HG02852 (cell line): ENCODE data around the gene PHF19.

Experiments used
- ATAC-seq: cut with Tn5 transposase; IDR thresholded peaks from one replicate; pipeline ENCODE4 v1.9.1; 2021; ENCODE audit warnings: mild to moderate bottlenecking, moderate library complexity; ENCODE audit not compliant: unreplicated experiment

The PHF19 gene

DNA sequence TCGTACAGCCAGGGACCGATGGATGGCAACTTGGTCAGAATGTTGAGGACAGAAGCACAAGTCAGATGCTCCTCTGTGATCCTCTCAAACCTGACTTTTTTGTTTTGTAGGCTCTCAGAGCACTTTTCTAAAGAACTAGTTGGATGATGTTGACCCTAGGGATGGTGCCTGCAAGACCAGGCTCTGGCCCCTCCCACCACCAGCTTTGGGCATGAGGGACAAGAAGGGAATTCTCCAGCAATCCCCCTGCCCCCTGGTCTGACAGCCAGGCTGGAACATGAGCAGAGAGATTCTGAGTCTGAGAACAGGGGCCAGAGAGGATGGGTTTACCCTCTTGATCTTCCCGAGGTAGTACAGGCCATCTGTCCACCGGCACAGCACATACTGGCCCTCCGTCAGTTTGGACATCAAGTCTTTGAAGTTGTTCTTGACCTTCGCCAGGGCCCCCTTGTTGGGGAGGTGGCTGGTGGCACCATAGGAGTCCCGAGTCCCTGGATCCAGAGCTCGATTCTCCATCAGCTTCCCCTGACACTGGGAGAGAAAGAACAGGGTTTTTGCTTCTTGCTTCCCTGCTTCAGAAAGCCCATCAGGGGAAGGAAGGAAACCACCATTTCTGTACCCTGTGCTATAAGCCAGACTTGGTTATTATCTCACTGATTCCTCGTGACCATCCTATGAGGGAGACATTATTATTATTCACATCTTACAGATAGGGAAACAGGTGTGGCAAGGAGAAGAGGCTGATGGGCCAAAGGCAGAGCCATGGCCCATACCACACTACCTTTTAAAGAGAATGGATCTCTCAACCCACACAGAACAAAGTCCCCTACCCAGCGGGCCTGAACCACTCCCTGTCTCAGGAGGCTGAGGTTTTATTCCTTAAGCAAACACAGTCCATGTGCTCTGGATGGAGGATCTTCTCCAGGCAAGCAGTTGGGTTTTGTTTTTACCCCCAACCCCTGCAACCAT is 2.5 kb downstream of the PHF19 start:
- no peak for ATAC-seq

DNA sequence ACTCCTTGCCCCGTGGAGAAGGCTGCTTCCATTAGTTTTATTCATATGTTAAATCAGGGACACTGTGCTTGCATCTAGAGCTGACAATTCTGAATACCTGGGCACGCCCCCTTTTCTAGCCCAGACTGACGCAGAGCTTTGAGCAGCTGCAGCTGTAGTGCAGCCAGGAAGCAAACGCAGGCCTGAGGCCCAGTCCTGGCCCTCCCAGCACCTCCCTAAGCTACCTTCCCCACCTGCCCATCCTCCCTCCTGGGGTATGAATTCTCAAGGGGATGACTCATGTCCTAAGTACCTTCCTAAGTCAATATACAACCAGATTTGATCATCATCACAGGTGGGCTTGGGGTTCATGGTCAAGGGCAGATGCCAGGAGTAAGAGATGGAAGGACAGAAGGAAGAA is 3.5 kb downstream of the PHF19 start:
- no peak for ATAC-seq

DNA sequence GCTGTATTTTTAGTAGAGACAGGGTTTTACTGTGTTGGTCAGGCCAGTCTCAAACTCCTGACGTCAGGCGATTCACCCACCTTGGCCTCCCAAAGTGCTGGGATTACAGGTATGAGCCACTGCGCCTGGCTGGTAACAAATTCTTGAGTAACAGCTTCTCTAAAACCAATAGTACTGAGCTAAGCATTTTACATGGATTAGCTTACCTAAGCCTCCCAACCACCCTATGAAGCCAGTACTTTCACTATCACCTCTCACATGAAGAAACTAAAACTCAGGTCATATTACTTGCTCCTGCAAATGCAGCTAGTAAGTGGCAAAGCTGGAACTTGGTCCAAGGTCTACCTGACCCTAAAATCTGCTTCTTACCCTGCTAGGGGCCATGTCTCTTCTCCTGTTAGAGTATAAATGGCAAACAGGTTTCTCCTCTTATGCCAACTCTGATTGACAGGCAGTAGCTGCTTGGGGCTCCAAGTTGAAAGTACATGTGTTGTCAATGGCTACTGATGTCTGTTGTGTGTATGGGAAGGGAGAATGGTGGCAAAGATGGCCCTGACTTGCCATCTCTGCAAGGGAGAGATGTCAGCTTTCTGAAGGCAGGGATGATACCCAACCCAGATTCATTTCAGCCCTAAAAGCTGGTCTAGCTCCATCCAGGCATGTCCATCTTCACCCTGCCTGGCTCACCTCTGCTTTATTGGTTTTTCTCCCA is 4.0 kb downstream of the PHF19 start:
- ATAC-seq, result no peak

DNA sequence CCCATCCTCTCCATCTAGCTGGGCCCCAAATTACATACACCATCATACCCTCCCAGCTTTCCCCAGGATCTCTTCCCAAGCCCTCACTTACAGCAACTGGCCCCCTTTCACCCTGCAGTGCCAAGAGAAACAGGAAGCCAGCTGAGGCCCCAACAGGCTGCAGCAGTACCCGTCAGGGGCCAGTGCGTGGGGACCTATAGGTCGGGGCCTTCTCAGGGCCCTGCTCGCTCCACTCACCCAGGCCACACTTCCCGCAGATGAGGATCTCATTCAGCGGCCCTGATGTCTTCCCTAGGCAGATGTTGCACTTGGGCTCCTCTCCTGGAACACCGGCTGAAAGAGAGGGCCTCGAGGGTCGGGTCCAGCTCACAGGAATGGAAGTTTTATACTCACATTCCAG is 6.8 kb downstream of the PHF19 start:
- no peak for ATAC-seq

DNA sequence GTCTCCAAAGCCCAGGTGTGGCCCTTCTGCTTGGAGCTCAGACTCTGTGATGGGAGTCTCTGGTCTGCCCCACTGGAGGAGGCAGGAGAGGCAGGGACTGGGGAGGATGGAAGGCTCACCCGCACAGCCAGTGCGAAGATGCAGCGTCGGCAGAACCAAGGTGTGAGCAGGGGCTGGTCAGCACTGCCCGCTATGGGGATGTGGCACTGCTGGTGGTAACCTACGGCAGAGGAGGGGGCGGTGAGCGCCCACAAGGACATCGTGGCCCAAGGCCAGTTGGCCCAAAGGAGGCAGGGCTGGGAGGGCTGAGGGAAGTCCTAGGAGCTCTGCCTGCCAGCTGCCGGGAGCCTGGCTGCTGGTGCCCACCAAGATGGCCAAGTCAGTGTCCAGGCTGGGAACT is 7.3 kb downstream of the PHF19 start:
- ATAC-seq, result no peak

DNA sequence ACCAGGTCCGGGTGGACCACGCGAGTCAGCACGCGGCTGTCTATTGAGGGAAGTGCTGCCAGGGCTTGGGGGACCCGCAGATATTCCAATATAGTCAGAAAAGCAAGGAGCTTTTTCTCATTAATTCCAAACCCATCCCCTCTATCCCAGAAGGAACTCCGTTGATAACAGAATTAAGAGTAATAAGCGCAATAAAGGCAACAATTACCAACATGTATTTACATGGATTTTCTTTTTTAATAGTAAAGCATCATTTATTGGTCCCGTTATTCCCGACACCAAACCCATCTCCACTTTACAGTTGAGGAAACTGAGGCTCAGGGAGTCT is 7.7 kb downstream of the PHF19 start:
- ATAC-seq, result no peak

DNA sequence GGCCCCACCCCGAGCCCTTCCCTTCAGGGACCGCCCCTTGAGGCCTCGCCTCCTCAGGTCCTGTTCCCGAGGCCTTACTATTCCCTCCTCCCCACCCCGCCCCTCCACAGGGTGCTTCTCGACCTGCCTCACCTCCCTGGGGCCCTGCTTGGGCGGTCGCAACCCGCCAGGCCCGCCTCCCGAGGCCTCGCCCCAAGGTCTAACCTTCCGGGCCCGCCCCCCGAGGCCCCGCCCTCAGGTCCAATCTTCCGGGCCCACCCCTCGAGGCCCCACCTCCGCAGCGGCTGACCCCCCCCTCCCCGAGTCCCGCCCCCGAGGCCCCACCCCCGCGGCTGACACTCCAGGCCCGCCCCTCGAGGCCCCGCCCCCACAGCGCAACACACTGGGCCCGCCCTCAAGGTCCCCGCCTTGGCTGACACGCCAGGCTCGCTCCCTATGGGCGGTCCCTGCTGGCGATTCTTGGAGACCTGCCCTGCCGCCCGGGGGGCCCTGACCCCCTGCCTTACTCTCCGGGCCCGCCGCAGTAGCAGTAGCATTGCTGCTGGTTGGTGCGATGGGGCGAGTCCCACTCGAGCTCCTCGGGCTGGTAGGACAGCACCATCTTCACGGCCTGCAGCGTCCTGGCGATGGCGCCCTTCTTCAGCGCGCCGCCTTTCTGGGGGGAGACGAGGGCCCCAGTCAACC is 8.2 kb downstream of the PHF19 start:
- peak; percentile 89 for ATAC-seq

DNA sequence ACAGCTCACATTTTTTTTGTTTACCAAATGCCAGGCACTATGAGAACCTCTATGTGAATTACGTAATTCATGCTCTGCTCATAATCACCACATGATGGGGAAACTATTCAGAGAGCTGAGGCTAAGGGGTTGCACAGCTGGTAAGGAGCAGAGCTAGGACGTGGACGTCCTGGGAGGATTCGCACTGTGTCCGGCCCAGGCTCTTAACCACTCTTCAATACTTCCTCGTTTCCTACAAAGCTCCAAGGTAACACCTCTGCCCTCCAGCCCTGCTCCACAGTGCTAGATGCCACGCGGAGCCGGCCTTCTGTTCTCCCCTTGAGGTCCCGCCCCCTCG is 8.7 kb downstream of the PHF19 start:
- no peak for ATAC-seq

DNA sequence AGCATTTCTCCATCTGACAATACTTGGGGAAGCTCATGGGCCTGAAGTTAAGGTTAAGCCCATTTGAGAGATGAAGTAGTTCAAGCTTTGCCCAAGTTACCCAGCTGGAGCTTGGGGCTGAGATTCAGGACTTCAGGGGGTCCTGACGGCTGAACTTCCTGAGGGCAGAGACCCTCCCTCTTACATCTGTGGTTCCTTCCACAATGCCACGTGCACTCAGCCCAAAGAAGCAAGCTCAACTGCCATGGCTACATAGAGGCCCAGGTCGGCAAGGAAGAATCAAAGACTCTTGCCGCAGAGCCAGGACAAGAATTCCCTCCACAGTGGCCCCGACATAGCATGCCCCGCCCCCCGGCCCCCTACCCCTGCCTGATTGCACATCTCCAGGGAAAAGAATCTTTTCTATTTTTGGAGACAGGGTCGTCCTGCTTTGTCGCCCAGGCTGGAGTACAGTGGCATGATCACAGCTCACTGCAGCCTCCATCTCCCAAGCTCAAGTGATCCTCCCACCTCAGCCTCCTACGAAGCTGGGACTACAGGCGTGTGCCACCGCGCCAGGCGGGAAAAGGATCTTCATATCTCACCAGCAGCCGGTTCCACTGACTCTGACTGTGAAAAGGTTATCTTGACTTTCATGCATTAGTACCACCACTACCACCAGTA is 9.2 kb downstream of the PHF19 start:
- no peak for ATAC-seq

DNA sequence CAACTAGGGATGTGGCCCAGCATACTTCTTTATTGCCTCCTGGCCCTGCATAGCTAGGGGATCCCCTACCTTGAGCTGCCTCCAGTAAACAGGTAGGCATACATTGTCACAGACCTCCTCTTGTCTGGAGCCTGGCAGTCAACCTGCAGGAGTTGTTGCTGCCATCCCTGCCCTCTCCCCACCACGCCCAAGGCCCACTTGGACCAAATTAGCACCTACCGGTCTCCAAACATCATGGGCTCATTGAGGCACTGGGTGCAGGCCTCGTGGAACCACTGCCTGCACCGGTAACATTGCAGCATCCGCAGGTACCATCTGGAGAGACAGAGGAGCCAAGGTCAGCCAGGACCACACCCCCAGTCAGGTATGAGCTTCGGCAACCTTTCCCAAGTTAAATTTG is 10.3 kb downstream of the PHF19 start:
- ATAC-seq, result no peak

DNA sequence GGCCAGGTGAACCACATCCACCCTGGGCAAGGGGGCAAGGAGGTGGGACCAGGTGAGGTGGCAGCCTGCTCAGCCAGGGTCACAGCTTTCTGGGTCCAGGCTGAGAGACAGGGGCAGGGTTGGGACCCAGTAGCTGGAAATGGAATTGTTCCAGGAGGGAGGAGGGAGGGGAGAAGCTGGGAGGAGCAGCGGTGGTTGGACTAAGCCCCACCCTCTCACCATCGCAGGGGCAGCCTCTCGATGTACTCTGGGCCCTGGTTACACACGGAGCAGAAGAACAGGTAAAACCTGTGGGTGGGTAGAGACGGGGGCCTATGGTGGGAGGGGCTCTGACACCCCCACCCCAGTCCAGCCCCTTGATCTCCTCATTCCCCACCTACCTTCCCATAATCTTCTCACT is 11.2 kb downstream of the PHF19 start:
- ATAC-seq, result no peak

DNA sequence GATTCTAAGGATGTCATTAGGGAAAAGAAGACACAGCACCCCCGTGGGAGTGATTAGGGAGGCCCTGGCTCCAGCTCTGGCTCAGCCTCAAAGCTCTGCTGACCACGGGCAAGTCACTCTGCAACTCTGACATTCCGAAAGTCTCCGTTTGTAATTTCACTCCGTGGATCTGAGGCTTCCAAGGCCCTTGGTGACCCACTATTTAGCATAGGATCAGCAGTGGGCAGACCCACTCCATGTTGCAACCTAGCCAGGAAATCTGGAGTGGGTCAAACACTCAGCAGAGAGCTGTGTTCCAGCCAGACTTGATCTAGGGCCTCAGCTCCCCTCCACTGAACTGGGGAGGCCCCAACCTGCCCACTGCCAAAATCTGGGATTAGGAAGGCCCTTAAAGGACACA is 11.8 kb downstream of the PHF19 start:
- no peak for ATAC-seq

DNA sequence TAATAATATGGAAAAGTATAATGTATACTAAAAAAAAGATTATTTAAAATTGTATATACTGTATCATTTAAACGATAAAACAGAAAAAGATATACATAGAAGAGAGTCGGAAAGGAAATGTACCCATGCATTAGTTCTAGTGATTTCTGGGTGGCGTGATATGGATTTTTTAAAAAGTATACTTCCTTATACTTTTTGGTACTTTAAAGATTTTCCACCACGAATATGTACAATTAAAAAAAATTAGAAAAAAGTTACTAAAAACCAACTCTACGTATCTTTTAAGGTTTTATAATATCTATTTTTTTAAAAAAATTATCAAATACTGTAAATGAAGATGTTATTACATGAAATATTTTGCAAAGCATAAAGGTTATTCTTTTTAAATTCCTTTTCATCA is 12.3 kb downstream of the PHF19 start:
- ATAC-seq, result no peak

DNA sequence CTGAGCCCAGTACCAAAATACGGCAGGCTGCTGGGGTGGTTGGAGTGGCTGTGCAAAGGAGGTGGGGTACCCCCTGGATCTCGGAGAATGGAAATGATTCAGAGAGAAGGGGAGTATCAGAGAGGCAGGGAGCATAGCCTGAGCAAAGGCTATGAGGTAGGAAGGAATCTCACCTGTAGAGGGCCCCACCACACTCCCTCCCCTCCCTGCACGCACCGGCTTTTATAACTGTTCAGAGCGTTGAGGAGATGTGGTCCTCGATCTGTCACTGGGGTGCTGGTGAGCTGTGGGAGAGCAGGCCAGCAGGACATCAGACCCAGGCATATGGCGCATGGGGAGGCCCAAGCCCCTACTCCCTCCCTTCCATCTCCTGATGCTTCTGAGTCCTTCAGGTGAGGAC is 13.2 kb downstream of the PHF19 start:
- no peak for ATAC-seq

DNA sequence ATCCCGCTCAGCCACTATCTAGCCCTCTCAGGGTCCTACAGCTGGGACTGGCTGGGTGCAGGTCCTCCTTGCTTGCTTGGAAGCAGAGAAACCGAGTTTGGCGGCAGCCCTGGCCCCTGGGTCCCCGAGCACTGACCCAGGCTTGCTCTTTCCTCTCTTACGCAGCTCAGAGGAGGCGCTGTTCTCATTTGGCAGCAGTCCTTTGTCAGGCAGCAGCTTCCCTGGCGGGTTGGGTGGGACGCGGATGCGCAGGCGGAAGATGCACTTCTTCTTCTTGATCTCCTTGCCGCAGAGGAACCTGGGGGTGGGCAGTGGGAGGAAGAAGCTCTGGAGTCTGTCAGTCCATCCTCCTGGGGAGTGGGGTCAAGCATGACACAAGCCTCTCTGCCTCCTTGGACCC is 14.5 kb downstream of the PHF19 start:
- ATAC-seq, result no peak

DNA sequence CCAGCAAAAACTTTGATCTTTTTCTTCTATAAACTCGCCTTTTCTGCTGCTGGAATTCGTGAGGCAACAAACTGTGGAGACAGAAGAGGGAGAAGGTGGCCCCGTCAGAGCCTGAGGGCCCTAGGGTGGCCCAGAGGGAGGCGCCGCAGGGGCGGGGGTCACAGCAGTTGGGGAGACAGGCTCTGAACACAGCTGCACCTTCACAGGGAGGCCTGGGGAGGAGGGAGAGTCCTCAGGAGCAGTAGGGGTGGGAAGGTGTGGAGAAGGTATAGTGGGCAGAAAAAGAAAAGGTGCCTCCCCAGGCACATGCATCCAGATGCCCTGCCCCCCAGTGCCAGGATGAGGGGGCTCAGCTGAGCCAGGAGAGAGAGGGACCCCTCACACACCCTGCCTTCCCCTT is 15.1 kb downstream of the PHF19 start:
- no peak for ATAC-seq

DNA sequence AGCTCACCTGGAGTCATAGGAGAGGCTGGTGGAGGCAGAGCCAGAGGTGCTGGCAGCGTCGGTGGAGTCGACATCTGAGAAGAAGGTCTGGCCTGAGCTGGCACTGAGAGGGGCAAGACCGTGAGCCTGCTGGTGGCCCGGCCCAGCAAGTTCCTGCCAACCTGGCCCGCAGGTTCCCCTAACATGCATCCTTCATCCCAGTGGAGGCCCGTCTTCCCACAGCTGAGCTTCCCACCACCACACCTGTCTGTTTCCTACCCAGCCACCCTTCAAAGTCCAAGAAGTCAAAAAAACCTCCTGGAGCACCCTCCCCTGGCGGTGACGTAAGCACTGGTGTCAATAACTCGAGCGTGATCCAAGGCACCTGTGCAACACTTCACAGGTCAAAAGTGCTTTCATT is 16.9 kb downstream of the PHF19 start:
- no peak for ATAC-seq

DNA sequence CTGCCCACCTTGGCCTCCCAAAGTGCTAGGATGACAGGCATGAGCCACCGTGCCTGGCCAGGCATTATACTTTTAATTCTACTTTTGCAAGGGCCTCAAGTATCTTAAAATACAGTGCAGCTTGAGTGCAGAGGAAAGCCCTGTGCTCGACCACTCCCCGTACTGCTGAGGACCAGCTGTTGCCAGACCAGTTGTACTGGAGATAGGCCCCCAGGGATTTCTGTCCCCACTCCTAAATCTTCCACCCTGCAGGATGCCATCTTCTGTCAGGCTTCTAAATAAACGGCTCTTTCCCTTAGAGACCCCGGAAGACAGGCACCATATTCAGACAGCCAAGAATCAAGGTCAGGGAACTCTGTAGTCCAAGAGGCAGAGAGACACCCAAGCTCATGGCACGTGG is 17.6 kb downstream of the PHF19 start:
- ATAC-seq, result no peak

DNA sequence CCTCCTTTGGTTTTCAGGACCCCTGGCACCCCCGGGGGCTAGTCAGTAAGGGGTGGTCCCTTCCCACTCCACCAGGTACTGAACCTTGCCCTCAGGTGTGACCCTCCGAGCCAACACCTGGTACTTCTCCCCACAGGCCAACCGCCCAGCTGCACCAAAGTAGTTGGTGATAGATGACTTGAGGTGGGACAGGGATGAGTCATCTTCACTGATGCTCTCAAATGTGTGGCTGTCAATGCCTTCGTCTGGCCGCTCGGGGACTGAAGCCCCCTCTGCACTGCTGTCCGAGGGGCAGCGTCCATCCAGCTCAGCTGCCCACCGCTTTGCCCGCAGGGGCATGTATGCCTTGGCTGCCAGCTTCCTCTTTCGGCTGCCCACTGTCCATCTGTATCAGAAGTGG is 19.1 kb downstream of the PHF19 start:
- no peak for ATAC-seq

DNA sequence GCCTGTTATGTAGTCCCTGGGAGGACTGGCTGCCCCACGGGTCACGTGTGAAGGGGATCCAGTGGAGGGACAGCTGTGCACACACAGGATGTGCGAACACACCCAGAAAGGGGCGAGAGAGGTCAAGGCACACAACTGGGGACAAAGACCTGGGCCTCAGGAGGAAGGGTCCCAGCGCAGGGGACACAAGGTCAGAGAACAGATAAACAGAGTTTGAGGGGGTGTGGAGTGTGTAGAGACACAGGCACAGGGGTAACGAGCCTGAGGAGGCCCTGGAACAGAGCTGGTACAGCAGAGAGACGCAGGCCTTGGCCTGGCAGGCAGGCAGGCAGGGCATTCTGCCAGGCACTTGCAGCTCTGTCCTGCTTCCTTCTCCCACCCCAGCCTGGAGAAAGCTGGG is 19.5 kb downstream of the PHF19 start:
- no peak for ATAC-seq

DNA sequence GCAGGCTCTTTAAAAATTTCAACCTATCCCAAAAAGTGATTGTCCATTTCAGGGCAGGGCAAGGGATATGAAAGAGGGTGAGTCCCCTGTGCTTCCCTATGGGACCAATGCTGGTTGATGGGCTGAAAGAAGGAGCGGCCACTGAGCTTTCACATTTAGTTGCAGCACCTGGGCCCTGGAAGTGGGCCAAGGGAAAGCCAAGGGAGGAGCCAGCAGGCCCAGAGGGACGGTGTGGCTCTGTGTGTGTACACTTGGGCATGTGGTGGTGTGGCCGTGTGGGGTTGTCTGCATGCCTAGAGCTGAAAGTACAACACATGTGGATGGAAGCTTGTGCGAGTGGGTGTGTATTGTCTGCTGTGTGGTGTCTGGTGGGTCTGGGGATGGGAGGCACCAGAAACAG is 20.3 kb downstream of the PHF19 start:
- ATAC-seq, result no peak
